Measurements from ENCODE around the gene BMPER. TPM values are rescaled to one million over a fixed set of nuclear protein-coding genes. Genes with fewer than 3 reads are reported as not detected.

Gene BMPER
- total RNA-seq, 1 experiment from 2014 or later, result not detected

DNA sequence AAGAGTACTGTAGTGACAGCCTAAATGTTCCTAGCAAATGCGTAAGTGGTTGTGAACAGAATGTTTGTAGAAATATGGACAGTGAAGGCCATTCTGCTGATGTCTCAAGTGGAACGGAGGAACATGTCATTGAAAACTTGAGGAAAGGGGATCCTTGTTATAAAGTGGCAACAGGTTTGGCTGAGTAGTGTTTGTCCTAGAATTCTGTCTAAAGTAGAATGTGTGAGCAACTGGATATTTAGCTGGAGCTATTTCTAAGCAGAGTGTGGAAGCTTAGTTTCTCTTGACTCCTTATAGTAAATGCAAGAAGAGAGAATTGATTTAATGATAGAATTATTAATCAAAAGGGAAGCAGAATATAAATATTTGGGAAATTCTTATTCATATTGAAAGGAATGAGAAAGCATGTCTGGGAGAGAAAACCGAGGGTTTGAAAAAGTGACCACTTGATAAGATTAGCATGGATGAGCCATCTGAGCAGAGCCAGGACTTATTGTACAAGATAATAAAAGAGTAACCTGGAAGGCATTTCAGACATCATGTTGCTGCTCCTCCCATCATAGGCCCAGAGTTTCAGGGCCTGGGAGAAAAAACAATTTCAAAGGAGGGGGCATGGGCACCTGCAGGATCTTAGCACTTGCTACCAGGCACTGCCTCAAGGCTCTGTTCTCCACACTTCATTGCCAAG is 276.1 kb downstream of the BMPER start:
- DNase-seq (ENCODE audit: low read depth, low spot score), result no peak
- H3K4me1 ChIP-seq (ENCODE audit: control insufficient read depth, insufficient read depth, low read length), result no peaks in the 10 kb centered on the region
- ChIA-PET POLR2A (no interaction called here), CTCF (no interaction called here)
- H3K4me3 ChIP-seq (ENCODE audit: low read depth in 2 of 2, low read length in 2 of 2), result no peak overlapping the region
- no peaks in the 10 kb centered on the region for H3K36me3 ChIP-seq (ENCODE audit: control insufficient read depth, insufficient read depth, low read length)
- intact Hi-C loops (cut with micrococcal nuclease; ENCODE audit: unreplicated experiment), result no loop called here
- no peaks in the 10 kb centered on the region for H3K9me3 ChIP-seq (ENCODE audit: control insufficient read depth, insufficient read depth, low read depth, low read length)
- BruUV-seq (replicated peaks), result no TSS peak
- in situ Hi-C loops (cut with HindIII; ENCODE audit: low pct_unique_long_range_greater_than_20kb, low sequenced_read_pairs), result no loop called here
- TF ChIP-seq TCF7L2 (IDR thresholded peaks at IDR 0.05; ENCODE audit: low read depth, low read length) (no peak), SIN3A (IDR thresholded peaks at IDR 0.05; ENCODE audit: borderline replicate concordance, insufficient read depth, low read depth, low read length) (no peak), POLR2AphosphoS5 (IDR thresholded peaks at IDR 0.05; ENCODE audit: low read depth, low read length) (no peak)
- TF ChIP-seq, protein P1, sequence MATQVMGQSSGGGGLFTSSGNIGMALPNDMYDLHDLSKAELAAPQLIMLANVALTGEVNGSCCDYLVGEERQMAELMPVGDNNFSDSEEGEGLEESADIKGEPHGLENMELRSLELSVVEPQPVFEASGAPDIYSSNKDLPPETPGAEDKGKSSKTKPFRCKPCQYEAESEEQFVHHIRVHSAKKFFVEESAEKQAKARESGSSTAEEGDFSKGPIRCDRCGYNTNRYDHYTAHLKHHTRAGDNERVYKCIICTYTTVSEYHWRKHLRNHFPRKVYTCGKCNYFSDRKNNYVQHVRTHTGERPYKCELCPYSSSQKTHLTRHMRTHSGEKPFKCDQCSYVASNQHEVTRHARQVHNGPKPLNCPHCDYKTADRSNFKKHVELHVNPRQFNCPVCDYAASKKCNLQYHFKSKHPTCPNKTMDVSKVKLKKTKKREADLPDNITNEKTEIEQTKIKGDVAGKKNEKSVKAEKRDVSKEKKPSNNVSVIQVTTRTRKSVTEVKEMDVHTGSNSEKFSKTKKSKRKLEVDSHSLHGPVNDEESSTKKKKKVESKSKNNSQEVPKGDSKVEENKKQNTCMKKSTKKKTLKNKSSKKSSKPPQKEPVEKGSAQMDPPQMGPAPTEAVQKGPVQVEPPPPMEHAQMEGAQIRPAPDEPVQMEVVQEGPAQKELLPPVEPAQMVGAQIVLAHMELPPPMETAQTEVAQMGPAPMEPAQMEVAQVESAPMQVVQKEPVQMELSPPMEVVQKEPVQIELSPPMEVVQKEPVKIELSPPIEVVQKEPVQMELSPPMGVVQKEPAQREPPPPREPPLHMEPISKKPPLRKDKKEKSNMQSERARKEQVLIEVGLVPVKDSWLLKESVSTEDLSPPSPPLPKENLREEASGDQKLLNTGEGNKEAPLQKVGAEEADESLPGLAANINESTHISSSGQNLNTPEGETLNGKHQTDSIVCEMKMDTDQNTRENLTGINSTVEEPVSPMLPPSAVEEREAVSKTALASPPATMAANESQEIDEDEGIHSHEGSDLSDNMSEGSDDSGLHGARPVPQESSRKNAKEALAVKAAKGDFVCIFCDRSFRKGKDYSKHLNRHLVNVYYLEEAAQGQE (IDR thresholded peaks at IDR 0.05; ENCODE audit: insufficient read depth in 1 of 2, low read depth in 2 of 2, low read length in 1 of 2), result no peak
- TF ChIP-seq, protein P2, sequence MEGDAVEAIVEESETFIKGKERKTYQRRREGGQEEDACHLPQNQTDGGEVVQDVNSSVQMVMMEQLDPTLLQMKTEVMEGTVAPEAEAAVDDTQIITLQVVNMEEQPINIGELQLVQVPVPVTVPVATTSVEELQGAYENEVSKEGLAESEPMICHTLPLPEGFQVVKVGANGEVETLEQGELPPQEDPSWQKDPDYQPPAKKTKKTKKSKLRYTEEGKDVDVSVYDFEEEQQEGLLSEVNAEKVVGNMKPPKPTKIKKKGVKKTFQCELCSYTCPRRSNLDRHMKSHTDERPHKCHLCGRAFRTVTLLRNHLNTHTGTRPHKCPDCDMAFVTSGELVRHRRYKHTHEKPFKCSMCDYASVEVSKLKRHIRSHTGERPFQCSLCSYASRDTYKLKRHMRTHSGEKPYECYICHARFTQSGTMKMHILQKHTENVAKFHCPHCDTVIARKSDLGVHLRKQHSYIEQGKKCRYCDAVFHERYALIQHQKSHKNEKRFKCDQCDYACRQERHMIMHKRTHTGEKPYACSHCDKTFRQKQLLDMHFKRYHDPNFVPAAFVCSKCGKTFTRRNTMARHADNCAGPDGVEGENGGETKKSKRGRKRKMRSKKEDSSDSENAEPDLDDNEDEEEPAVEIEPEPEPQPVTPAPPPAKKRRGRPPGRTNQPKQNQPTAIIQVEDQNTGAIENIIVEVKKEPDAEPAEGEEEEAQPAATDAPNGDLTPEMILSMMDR (IDR thresholded peaks at IDR 0.05), result no peak
- no peak overlapping the region for H3K27ac ChIP-seq (ENCODE audit: low read length)
- no peaks in the 10 kb centered on the region for H3K27me3 ChIP-seq (ENCODE audit: control insufficient read depth, insufficient read depth, low read length)
- no peak for ATAC-seq

DNA sequence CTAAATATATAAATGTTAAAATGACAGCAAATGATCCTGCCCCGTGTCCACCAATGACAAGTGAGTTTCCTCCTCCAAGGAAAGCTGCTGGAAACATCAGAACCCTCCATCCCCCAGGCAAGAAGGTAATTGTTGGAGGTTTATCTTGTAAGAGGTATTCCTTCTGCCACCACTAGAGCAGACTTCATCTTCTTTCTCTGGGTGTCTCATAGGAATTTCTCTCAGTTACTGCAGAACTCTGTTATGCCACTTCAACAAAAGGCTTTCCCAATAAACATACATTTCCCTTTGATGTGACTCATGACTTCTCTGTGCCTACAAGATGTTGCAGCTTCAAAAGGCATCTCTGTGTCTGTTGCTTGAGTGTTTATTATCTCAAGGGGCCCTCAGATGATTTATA is 279.1 kb downstream of the BMPER start:
- H3K4me3 ChIP-seq (ENCODE audit: low read depth in 2 of 2, low read length in 2 of 2), result no peak overlapping the region
- no TSS peak for BruUV-seq (replicated peaks)
- POLR2A ChIA-PET, result no interaction called here
- TF ChIP-seq TCF7L2 (IDR thresholded peaks at IDR 0.05; ENCODE audit: low read depth, low read length) (no peak), POLR2AphosphoS5 (IDR thresholded peaks at IDR 0.05; ENCODE audit: low read depth, low read length) (no peak), SIN3A (IDR thresholded peaks at IDR 0.05; ENCODE audit: borderline replicate concordance, insufficient read depth, low read depth, low read length) (no peak)
- TF ChIP-seq, protein P1 (IDR thresholded peaks at IDR 0.05; ENCODE audit: insufficient read depth in 1 of 2, low read depth in 2 of 2, low read length in 1 of 2), result no peak
- TF ChIP-seq, protein P2 (IDR thresholded peaks at IDR 0.05), result no peak
- no peaks in the 10 kb centered on the region for H3K36me3 ChIP-seq (ENCODE audit: control insufficient read depth, insufficient read depth, low read length)
- DNase-seq (ENCODE audit: low read depth, low spot score) (no peak), ATAC-seq (no peak)
- no peak overlapping the region for H3K27ac ChIP-seq (ENCODE audit: low read length)
- CTCF ChIA-PET, result no interaction called here
- H3K9me3 ChIP-seq (ENCODE audit: control insufficient read depth, insufficient read depth, low read depth, low read length), result no peaks in the 10 kb centered on the region
- in situ Hi-C loops (cut with HindIII; ENCODE audit: low pct_unique_long_range_greater_than_20kb, low sequenced_read_pairs) (no loop called here), intact Hi-C loops (cut with micrococcal nuclease; ENCODE audit: unreplicated experiment) (no loop called here)
- H3K4me1 ChIP-seq (ENCODE audit: control insufficient read depth, insufficient read depth, low read length), result no peaks in the 10 kb centered on the region
- no peaks in the 10 kb centered on the region for H3K27me3 ChIP-seq (ENCODE audit: control insufficient read depth, insufficient read depth, low read length)
